GM18858 (cell line): ENCODE results near the gene TC2N.
"Not testable (repeated sequence)": the region's sequence is repeated elsewhere in the genome, so short reads cannot be mapped to it uniquely, and the experiment has no call there.

Source experiments
- ATAC-seq: cut with Tn5 transposase; IDR thresholded peaks from one replicate; pipeline ENCODE4 v1.9.1; 2021; ENCODE audit not compliant: unreplicated experiment

Gene TC2N

GRCh38 chr14:91870001-91870400 lies 2.7 kb upstream of the TC2N start:
- ATAC-seq: no peak

- no peak for ATAC-seq
Measured at GRCh38 chr14:91869556-91869955, 2.2 kb upstream of the TC2N start.

GRCh38 chr14:91866511-91867295 lies 633 bp downstream of the TC2N start:
- ATAC-seq: no peak

- ATAC-seq: no peak
Measured at GRCh38 chr14:91866061-91866460, 1.3 kb downstream of the TC2N start.

GRCh38 chr14:91862417-91862816 lies 4.9 kb downstream of the TC2N start:
- no peak for ATAC-seq

- no peak for ATAC-seq
Measured at GRCh38 chr14:91861091-91861490, 6.2 kb downstream of the TC2N start.

- ATAC-seq: no peak
Measured at GRCh38 chr14:91860238-91860637, 7.1 kb downstream of the TC2N start.

GRCh38 chr14:91858536-91859275 lies 8.6 kb downstream of the TC2N start:
- ATAC-seq: peak; percentile 72

- no peak for ATAC-seq
Measured at GRCh38 chr14:91857614-91858013, 9.7 kb downstream of the TC2N start.

- no peak for ATAC-seq
Measured at GRCh38 chr14:91854327-91854934, 12.9 kb downstream of the TC2N start.

- no peak for ATAC-seq
Measured at GRCh38 chr14:91851563-91851962, 15.8 kb downstream of the TC2N start.

GRCh38 chr14:91848504-91849001 lies 18.8 kb downstream of the TC2N start:
- ATAC-seq: no peak

- ATAC-seq: no peak
Measured at GRCh38 chr14:91847693-91848092, 19.6 kb downstream of the TC2N start.

- ATAC-seq: no peak
Measured at GRCh38 chr14:91845652-91846051, 21.7 kb downstream of the TC2N start.

- not testable (repeated sequence) for ATAC-seq
Measured at GRCh38 chr14:91845056-91845455, 22.3 kb downstream of the TC2N start.

- ATAC-seq: no peak
Measured at GRCh38 chr14:91844029-91844428, 23.3 kb downstream of the TC2N start.

- no peak for ATAC-seq
Measured at GRCh38 chr14:91843437-91843836, 23.9 kb downstream of the TC2N start.

GRCh38 chr14:91841065-91841464 lies 26.3 kb downstream of the TC2N start:
- ATAC-seq: no peak

- ATAC-seq: no peak
Measured at GRCh38 chr14:91839749-91840148, 27.6 kb downstream of the TC2N start.

- no peak for ATAC-seq
Measured at GRCh38 chr14:91837076-91837475, 30.3 kb downstream of the TC2N start.

GRCh38 chr14:91835920-91836843 lies 31.2 kb downstream of the TC2N start:
- ATAC-seq: no peak
